T-helper 1 cell treated with Interleukin-12 subunit alpha and Interleukin-12 subunit beta and Interleukin-4 antibody, amounts not matched to agents 30 μg/mL and 1 μg/mL, for 36 hours (primary cell): Measurements from ENCODE around the gene BTBD16.

Experiments
- H3K27ac Mint-ChIP-seq: one replicate; pipeline ENCODE4 v1.8.0; 2021; ENCODE audit warnings: mild to moderate bottlenecking, mixed read lengths
- H3K27me3 Mint-ChIP-seq: one replicate; pipeline ENCODE4 v1.8.0; 2021; ENCODE audit warnings: low read depth, mixed read lengths
- H3K36me3 Mint-ChIP-seq: one replicate; pipeline ENCODE4 v1.8.0; 2021; ENCODE audit warnings: low read depth, mixed read lengths
- H3K4me1 Mint-ChIP-seq: one replicate; pipeline ENCODE4 v1.8.0; 2021; ENCODE audit warnings: low read depth, mixed read lengths
- H3K4me3 Mint-ChIP-seq: one replicate; pipeline ENCODE4 v1.8.0; 2021; ENCODE audit warnings: mild to moderate bottlenecking, moderate library complexity, mixed read lengths
- H3K9me3 Mint-ChIP-seq: one replicate; pipeline ENCODE4 v1.8.0; 2021; ENCODE audit warnings: mixed read lengths

BTBD16 gene

DNA sequence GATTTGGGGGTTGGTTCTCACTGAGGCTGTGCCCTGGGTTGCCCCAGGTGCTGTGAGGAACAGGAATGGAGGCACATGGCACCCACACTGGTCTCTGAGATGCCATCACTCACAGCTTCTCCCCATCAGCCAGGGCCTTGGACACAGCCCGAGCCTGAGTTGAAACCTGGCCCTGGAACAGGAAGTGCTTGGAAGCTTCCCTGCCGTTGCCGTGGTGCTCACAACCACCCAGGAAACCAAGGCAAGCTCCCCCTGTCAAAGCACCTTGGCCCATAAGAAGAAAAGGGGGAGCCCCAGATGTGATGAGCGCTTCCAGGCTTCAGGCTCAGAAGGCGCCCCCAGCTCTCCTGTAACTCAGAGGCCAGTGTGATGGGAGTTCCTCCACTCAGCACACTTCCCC lies at the start of gene BTBD16:
Gene BTBD16, plus strand, starts transcription at position 221 of the 400 bp plus-strand sequence. CDS start 3,786 bp downstream, outside the sequence.
- Mint-ChIP-seq H3K36me3 (no peaks in the 10 kb centered on the region), H3K27ac (no peak within 1 kb of the TSS), H3K27me3 (no peaks in the 10 kb centered on the region), H3K4me3 (no peak within 1 kb of the TSS), H3K4me1 (no peaks in the 10 kb centered on the region), H3K9me3 (no peaks in the 10 kb centered on the region)

- Mint-ChIP-seq H3K4me3 (no peak overlapping the region), H3K27me3 (peaks cover 3% of the 10 kb centered on the region), H3K36me3 (no peaks in the 10 kb centered on the region), H3K9me3 (no peaks in the 10 kb centered on the region), H3K4me1 (no peaks in the 10 kb centered on the region), H3K27ac (no peak overlapping the region)
These were observed 49.1 kb upstream of the BTBD16 start for GRCh38 chr10:122221958-122222357.

GRCh38 chr10:122222638-122223037 lies 48.5 kb upstream of the BTBD16 start:
- Mint-ChIP-seq H3K4me1 (no peaks in the 10 kb centered on the region), H3K9me3 (no peaks in the 10 kb centered on the region), H3K27me3 (peaks cover 3% of the 10 kb centered on the region), H3K27ac (no peak overlapping the region), H3K4me3 (no peak overlapping the region), H3K36me3 (no peaks in the 10 kb centered on the region)

DNA sequence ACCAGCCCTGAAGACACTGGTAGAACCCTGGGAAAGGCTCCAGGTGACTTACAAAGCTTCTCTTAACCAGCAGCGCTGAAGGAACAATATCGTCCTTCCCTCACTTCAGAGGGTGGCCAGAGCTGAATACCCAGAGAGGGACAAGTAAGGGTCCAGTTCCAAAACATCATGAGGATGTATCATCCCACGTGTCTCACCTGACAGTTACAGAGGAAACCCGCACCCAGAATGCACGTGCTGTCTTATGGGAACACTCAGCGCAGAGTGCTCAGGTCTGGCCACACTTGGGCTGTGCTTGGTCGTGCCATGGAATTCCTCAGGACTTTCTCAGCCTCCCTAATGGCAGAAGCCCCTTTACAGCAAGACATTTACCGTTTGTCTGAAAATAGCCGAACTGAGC lies 46.9 kb upstream of the BTBD16 start:
- Mint-ChIP-seq H3K9me3 (no peaks in the 10 kb centered on the region), H3K27me3 (peaks cover 3% of the 10 kb centered on the region), H3K36me3 (no peaks in the 10 kb centered on the region), H3K27ac (no peak overlapping the region), H3K4me1 (no peaks in the 10 kb centered on the region), H3K4me3 (no peak overlapping the region)

DNA sequence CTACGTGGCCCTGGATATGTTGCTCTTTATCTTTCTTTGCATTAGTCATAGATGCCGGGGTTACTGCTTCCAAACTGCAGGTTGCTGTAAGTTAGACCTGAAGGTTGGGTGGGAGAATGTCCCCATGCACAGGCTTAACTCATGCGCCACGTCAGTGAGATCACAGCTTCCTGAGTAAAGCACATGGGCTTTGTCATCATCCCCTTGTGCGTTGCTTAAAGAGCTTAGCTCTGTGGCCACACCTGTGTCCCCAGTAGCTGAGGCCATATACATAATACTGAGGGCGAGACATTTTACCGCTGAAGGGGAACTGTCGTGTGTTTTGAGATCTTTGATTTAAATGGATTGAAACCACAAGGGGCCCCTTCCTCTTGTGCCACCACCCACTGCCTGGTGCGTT lies 45.8 kb upstream of the BTBD16 start:
- Mint-ChIP-seq H3K9me3 (no peaks in the 10 kb centered on the region), H3K27me3 (peaks cover 3% of the 10 kb centered on the region), H3K4me1 (no peaks in the 10 kb centered on the region), H3K36me3 (no peaks in the 10 kb centered on the region), H3K4me3 (no peak overlapping the region), H3K27ac (no peak overlapping the region)

GRCh38 chr10:122227754-122228153 lies 43.3 kb upstream of the BTBD16 start:
- Mint-ChIP-seq H3K4me3 (no peak overlapping the region), H3K4me1 (no peaks in the 10 kb centered on the region), H3K36me3 (no peaks in the 10 kb centered on the region), H3K27me3 (no peaks in the 10 kb centered on the region), H3K27ac (no peak overlapping the region), H3K9me3 (no peaks in the 10 kb centered on the region)

GRCh38 chr10:122229666-122230065 lies 41.4 kb upstream of the BTBD16 start:
- Mint-ChIP-seq H3K4me1 (no peaks in the 10 kb centered on the region), H3K9me3 (no peaks in the 10 kb centered on the region), H3K4me3 (no peak overlapping the region), H3K36me3 (no peaks in the 10 kb centered on the region), H3K27me3 (no peaks in the 10 kb centered on the region), H3K27ac (no peak overlapping the region)

- H3K27ac Mint-ChIP-seq, result no peak overlapping the region
- no peaks in the 10 kb centered on the region for H3K4me1 Mint-ChIP-seq
- no peaks in the 10 kb centered on the region for H3K27me3 Mint-ChIP-seq
- H3K4me3 Mint-ChIP-seq, result no peak overlapping the region
- H3K9me3 Mint-ChIP-seq, result no peaks in the 10 kb centered on the region
- no peaks in the 10 kb centered on the region for H3K36me3 Mint-ChIP-seq
These were observed 40.9 kb upstream of the BTBD16 start for GRCh38 chr10:122230222-122230621.

- Mint-ChIP-seq H3K4me3 (no peak overlapping the region), H3K9me3 (no peaks in the 10 kb centered on the region)
These were observed 38.3 kb upstream of the BTBD16 start for GRCh38 chr10:122232769-122233168.

DNA sequence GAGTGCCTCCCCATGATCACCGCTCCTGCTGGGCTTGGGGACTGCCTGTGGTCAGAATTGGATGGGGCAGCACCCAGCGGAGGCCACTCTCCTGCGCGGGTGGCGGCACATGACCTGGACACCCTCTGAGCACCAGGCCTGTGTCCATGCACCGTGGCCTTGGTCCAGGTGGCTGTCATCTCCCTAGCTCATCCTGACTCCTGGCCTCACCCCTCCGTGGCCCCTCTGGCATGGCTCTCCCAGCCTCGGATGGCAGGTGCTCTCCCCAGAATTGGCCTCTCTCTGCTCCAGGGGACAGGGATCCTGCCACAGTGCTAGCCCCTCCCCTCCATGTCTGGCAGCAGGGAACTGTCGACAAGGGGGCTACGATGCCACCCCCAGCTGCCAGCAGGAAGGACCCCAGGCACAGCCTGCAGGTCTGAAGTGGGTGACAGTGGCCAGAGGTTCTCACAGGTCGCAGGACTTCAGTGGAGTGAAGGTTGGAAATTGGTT lies 37.2 kb upstream of the BTBD16 start:
- no peaks in the 10 kb centered on the region for H3K36me3 Mint-ChIP-seq
- H3K9me3 Mint-ChIP-seq, result no peaks in the 10 kb centered on the region
- no peak overlapping the region for H3K4me3 Mint-ChIP-seq
- H3K27me3 Mint-ChIP-seq, result no peaks in the 10 kb centered on the region
- H3K27ac Mint-ChIP-seq, result no peak overlapping the region
- no peaks in the 10 kb centered on the region for H3K4me1 Mint-ChIP-seq

More at GRCh38 chr10:122232769-122233168, 38.3 kb upstream of the BTBD16 start:
- H3K27me3 Mint-ChIP-seq, result no peaks in the 10 kb centered on the region
- H3K4me1 Mint-ChIP-seq, result no peaks in the 10 kb centered on the region
- H3K27ac Mint-ChIP-seq, result no peak overlapping the region
- H3K36me3 Mint-ChIP-seq, result no peaks in the 10 kb centered on the region

DNA sequence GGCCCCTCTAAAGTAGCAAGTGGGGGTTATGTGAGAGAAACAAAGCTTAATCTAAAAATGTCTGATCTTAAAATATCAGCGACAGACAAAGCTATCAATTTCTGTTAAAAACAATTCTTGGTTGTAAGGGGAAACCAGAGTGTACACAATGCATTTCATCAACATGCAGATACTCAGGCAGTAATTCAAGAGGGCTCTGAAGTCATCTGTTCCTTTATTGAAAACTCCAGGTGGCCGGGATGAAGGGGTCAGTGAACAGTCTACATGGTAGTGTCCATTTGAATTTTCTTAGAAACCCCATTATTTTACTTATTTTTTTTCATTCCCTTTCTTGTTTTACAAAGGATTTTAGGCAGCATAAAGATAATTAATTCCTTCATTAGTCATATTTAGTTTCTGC lies 36.7 kb upstream of the BTBD16 start:
- H3K9me3 Mint-ChIP-seq, result no peaks in the 10 kb centered on the region
- no peaks in the 10 kb centered on the region for H3K27me3 Mint-ChIP-seq
- H3K36me3 Mint-ChIP-seq, result no peaks in the 10 kb centered on the region
- H3K27ac Mint-ChIP-seq, result no peak overlapping the region
- no peaks in the 10 kb centered on the region for H3K4me1 Mint-ChIP-seq
- H3K4me3 Mint-ChIP-seq, result no peak overlapping the region

DNA sequence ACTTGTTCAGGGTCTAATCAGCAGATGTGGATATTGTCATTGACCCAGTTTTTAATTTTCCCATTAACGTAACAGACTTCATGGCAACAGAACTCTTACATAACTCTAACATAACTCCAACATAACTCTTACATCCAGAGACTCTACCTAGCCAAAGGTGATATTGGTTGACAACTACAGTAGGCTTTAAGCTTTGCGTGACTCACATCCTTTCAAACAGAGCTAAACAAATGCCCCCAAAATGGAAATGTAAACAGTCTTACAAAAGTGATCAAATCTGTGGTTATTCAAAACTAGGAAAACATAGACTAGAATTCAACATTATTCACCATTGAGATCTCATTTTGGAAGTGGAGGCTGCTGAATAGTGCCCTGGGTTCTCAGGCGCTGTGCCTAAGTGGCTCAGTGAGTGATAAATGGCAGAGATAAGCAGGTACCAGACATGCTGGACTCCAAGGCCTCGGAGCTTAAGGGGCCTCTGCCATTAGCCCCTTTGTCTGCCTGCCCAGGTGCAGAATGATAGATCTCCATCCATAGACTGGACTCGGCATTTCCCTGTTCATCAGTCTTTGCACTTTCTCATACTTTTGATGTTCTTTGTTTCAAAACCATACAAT lies 34.3 kb upstream of the BTBD16 start:
- Mint-ChIP-seq H3K9me3 (no peaks in the 10 kb centered on the region), H3K4me1 (no peaks in the 10 kb centered on the region), H3K36me3 (no peaks in the 10 kb centered on the region), H3K4me3 (no peak overlapping the region), H3K27ac (no peak overlapping the region), H3K27me3 (no peaks in the 10 kb centered on the region)

DNA sequence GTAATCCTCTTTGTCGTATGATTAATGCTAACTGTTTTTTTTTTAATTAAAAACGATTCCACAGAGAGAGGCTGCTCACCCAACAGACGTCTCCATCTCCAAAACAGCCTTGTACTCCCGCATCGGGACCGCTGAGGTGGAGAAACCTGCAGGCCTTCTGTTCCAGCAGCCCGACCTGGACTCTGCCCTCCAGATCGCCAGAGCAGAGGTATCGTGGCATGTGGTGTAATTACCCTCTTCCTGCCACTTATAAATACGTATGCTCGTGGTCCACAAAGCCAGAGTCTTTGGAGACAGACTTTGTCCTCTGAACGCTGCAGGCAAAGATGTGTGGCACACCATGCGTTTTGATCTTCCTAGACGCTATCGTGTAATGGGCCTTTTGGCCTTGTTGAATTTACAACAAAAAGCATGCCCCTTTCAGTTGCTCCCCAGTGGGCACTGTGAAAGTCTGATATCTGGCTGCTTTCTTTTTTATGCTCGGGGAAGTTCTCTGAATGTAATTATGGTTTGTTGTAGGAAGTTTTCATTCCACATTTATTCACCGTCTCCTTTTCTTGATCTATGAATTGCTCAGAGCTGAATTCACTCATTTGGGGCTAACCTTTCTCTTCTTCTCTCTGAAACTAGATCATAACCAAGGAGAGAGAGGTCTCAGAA lies 33.6 kb upstream of the BTBD16 start:
- no peaks in the 10 kb centered on the region for H3K27me3 Mint-ChIP-seq
- no peak overlapping the region for H3K4me3 Mint-ChIP-seq
- H3K36me3 Mint-ChIP-seq, result no peaks in the 10 kb centered on the region
- H3K9me3 Mint-ChIP-seq, result no peaks in the 10 kb centered on the region
- H3K27ac Mint-ChIP-seq, result no peak overlapping the region
- no peaks in the 10 kb centered on the region for H3K4me1 Mint-ChIP-seq

DNA sequence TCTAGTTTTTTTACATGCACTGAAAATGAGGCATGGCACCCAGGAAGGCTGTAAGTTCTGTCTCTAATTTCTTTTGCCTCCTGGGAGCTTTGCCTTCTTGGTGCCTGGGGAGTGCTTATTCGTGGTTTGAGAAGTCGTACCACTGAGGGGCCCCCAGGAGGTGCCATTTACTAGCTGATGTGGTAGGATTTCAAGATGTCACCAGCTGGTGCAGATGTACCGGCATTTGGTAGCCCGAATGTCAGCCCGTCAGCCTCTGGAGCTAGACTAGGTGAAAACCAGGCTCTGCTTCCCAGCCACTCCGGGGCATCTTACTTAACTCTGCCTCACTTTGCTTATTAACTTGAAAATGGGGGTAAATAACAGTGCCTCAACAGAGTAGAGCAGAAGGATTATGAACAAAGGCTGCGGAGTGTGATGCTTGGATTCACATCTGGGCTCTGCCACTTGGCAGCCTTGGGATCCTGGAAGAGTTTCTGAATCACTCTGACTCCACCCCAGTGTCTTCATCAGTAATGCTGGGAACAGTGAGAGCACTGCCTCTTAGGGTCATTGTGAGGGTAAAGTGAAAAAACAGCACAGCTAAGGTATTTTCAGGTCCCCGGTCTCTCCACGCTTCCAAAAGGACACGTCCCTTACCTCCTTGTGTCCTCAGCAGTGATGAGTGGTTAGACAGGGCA lies 31.4 kb upstream of the BTBD16 start:
- no peaks in the 10 kb centered on the region for H3K27me3 Mint-ChIP-seq
- no peak overlapping the region for H3K4me3 Mint-ChIP-seq
- H3K27ac Mint-ChIP-seq, result no peak overlapping the region
- no peaks in the 10 kb centered on the region for H3K36me3 Mint-ChIP-seq
- no peaks in the 10 kb centered on the region for H3K9me3 Mint-ChIP-seq
- H3K4me1 Mint-ChIP-seq, result no peaks in the 10 kb centered on the region

- Mint-ChIP-seq H3K27me3 (no peaks in the 10 kb centered on the region), H3K36me3 (no peaks in the 10 kb centered on the region), H3K4me1 (no peaks in the 10 kb centered on the region), H3K27ac (no peak overlapping the region), H3K9me3 (no peaks in the 10 kb centered on the region), H3K4me3 (no peak overlapping the region)
These were observed 30.7 kb upstream of the BTBD16 start for GRCh38 chr10:122240401-122240800.
